ENCODE measurements around the gene MGP.

The MGP gene

DNA sequence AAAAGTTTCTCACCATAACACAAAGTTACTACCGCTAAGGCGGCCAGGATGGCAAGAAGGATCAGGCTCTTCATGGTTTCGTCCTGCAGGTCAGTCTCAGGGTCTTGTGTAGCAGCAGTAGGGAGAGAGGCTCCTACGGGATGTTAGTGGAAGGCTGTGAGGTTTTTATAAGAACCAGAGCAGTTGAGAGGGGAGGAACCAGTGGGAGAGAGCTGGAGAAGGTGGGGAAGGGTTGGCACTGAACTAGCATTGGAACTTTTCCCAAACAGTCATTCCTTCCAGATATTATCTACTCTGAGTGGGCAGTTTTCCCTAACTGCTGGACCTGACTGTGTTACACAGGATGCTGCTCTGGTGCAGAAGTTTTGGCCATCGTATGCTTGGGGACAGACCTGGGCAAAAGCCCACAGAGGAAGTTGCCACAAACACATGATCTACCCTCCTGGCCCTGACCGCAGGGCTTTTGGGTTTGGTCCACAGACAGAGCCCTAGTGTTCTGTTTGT is at the start of gene MGP:
Gene MGP, minus strand, starts transcription at position 137 of the 504 bp plus-strand sequence. Its CDS starts 63 bp downstream, at position 74.
- DNase-seq (ENCODE audit: low read depth): no peak
- no peak within 1 kb of the TSS for H3K4me3 ChIP-seq (ENCODE audit: low read length)
- no peak for TF ChIP-seq CTCF (IDR thresholded peaks at IDR 0.05; ENCODE audit: insufficient read depth, low read depth, low read length, missing control alignments)

- no peak for TF ChIP-seq CTCF (IDR thresholded peaks at IDR 0.05; ENCODE audit: insufficient read depth, low read depth, low read length, missing control alignments)
- DNase-seq (ENCODE audit: low read depth): no peak
- no peak overlapping the region for H3K4me3 ChIP-seq (ENCODE audit: low read length)
Measured at GRCh38 chr12:14935031-14935430, 49.4 kb upstream of the MGP start.

- DNase-seq (ENCODE audit: low read depth): peak; percentile 7
- TF ChIP-seq CTCF (IDR thresholded peaks at IDR 0.05; ENCODE audit: insufficient read depth, low read depth, low read length, missing control alignments): no peak
- no peak overlapping the region for H3K4me3 ChIP-seq (ENCODE audit: low read length)
Measured at GRCh38 chr12:14934511-14934910, 48.9 kb upstream of the MGP start.

DNA sequence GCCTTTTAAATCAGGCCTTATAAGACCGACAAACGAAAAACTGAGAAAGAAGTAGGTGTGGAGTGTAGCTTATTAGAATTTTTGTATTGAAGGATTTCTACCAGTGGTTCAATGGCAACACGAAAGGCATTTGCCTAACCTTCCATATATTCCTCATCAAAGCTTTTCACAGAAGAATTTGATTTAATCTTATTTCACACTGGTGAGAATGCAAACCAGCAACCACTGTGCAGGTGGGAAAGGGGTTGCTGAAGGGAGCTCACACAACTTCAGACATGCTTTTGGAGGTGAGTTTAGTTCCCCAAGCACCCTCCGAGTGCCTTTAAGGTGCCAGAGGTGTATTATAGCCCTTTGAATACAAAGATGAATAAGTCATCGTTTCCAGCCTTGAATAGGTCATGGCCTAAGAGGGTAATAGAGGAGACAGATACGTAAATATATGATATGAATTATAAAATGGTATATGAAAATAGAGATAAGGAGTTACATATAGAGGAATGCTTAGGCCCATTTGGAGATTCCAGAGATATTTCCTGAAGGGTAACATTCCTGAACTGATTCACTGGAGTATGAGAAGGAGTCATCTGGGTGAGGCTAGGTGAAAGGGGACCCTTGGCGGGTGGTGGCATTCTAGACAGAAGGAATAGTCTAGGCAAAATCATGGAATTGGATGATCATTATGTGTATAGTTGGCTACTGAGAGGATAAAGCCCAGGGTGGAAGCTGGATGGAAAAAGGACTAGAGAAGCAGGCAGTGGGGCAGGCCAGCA is 46.3 kb upstream of the MGP start:
- no peak overlapping the region for H3K4me3 ChIP-seq (ENCODE audit: low read length)
- TF ChIP-seq CTCF (IDR thresholded peaks at IDR 0.05; ENCODE audit: insufficient read depth, low read depth, low read length, missing control alignments): no peak
- DNase-seq (ENCODE audit: low read depth): peak; percentile 80

- no peak for TF ChIP-seq CTCF (IDR thresholded peaks at IDR 0.05; ENCODE audit: insufficient read depth, low read depth, low read length, missing control alignments)
- no peak overlapping the region for H3K4me3 ChIP-seq (ENCODE audit: low read length)
- no peak for DNase-seq (ENCODE audit: low read depth)
Measured at GRCh38 chr12:14931359-14931758, 45.7 kb upstream of the MGP start.

- DNase-seq (ENCODE audit: low read depth): no peak
- no peak for TF ChIP-seq CTCF (IDR thresholded peaks at IDR 0.05; ENCODE audit: insufficient read depth, low read depth, low read length, missing control alignments)
- no peak overlapping the region for H3K4me3 ChIP-seq (ENCODE audit: low read length)
Measured at GRCh38 chr12:14930299-14930698, 44.6 kb upstream of the MGP start.

GRCh38 chr12:14928931-14929330 is 43.3 kb upstream of the MGP start:
- peak overlapping the region; percentile 11 for H3K4me3 ChIP-seq (ENCODE audit: low read length)
- TF ChIP-seq CTCF (IDR thresholded peaks at IDR 0.05; ENCODE audit: insufficient read depth, low read depth, low read length, missing control alignments): no peak
- DNase-seq (ENCODE audit: low read depth): peak; percentile 88
